Fibroblast of pulmonary artery (primary cell): ENCODE results near the gene PLCXD1.

ENCODE experiments used
- DNase-seq: peaks from one replicate; pipeline ENCODE4 v3.0.0-alpha.2; 2010; ENCODE audit warnings: low read depth
- H3K4me3 ChIP-seq: replicated peaks from 2 replicates; pipeline ENCODE4 v1.5.1; 2011; ENCODE audit warnings: low read depth, mild to moderate bottlenecking, control low read depth, low read length, moderate library complexity
- TF ChIP-seq, protein P1 (sequence below): IDR thresholded peaks from 2 replicates; pipeline ENCODE4 v1.5.1; 2011; ENCODE audit warnings: mild to moderate bottlenecking, control low read depth, low read length, inconsistent platforms; ENCODE audit errors: missing control alignments

PLCXD1 gene

GRCh38 chrX:314049-314448 lies 32.9 kb downstream of the PLCXD1 start:
- DNase-seq: no peak
- TF ChIP-seq, protein P1, sequence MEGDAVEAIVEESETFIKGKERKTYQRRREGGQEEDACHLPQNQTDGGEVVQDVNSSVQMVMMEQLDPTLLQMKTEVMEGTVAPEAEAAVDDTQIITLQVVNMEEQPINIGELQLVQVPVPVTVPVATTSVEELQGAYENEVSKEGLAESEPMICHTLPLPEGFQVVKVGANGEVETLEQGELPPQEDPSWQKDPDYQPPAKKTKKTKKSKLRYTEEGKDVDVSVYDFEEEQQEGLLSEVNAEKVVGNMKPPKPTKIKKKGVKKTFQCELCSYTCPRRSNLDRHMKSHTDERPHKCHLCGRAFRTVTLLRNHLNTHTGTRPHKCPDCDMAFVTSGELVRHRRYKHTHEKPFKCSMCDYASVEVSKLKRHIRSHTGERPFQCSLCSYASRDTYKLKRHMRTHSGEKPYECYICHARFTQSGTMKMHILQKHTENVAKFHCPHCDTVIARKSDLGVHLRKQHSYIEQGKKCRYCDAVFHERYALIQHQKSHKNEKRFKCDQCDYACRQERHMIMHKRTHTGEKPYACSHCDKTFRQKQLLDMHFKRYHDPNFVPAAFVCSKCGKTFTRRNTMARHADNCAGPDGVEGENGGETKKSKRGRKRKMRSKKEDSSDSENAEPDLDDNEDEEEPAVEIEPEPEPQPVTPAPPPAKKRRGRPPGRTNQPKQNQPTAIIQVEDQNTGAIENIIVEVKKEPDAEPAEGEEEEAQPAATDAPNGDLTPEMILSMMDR: no peak
- no peak overlapping the region for H3K4me3 ChIP-seq

DNA sequence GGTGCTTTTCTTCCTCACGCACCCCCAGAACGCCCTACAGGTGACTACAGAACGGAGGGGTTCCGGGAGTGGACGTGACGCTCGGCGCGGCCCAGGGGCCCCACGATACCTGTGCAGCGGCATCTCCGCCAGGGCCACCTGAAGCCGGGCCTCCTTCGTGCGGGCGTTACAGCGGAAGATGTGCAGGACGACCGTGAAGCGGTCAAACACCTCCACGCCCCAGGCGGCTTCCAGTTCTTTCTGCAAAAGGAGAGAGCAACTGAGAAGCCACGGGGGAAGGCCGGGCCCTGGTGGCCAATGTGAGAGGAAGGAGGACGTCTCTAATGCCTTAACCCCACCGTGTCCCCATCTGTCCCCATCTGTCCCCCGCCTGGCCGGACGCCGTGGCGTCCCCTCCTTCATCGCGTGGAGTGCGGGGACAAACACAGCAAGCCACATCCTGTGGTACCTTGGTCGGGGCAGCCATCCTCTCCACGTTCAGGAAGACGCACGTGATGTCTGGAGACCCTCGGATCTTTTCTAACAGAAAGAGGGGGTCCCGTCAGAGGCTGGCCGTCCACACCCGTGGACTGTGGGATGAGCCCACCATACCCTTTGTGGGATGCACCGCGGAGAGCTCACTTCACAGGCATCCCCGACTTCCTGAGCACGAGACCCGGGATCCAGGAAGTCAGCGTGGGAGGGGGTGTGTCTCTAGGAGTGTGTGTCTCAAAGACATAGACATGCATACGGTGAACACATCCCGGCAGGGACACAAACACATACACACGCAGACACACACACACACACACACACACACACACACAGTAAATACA lies 33.8 kb downstream of the PLCXD1 start:
- DNase-seq: peak; percentile 30
- TF ChIP-seq, protein P1: no peak
- H3K4me3 ChIP-seq: no peak overlapping the region

DNA sequence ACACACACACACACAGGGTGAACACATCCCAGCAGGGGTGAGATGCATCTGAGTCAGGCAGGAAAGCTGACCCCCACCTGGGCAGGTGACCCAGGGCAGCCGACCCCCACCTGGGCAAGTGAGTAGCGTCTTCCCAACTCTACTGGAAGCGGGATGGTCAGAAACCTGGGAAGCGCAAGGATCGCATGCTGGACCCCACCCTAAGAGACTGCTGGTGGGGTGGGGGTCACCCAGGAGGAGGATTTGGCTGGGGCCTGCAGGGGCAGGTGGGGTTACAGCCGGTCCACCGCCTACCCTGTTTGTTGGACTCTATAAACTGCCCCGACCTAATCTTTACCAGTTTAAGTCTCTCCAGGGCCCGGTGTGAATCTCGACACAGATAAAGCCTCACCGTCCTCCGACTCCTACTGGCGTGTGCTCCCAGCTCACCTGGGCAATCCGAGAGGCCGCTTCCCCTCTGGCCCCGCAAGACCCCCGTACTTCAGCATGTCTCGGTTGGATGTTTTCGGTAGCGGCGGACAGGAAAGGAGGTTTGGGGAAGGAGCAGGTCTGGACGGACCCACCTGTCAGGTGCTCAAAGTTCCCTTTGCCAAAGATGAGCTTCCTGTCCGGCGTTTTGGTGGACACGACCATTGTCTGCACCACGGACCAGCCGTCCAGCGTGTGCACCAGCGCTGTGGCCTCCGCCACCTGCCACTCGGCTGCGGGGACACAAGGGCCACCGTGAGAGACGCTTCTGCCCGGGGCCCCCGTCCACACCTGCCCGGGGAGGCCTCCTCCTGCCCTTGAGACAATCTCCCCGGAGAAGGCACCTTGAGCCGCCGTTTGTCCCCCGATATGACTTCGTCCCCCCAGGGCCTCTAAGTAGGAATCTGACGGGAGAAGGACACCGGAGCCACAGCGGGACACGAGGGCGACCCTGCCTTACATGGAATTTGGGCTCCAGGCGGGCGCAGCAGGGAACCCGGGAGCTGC lies 35.5 kb downstream of the PLCXD1 start:
- H3K4me3 ChIP-seq: no peak overlapping the region
- DNase-seq: no peak
- TF ChIP-seq, protein P1: no peak

DNA sequence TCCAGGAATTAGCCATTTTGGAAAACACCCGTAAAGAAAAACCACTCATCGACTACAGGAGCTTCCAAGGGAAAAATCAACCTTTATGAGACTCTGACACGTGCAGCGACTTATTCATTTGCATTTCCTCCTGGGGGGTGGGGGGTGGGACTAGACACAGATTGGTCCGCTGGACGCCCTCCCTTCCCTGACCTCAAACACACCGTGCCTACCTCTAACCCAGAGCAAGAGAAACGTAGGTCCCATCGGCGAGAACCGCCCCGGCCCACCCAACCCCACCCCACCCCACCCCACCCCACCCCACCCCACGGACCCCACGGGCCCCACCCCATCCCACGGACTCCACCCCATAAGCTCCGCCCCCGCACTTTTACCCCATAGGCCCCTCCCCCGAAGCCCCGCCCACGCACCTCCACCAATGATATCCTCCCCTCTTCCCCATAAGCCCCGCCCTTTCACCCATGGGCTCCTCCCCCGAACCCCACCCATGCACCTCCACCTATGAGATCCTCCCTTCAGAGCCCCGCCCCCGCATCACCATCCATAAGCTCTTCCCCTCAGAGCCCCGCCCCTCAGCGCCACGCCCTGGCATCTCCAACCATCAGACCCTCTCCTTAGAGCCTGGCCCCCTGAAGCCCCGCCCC lies 36.4 kb downstream of the PLCXD1 start:
- H3K4me3 ChIP-seq: peak overlapping the region; percentile 80
- DNase-seq: no peak
- TF ChIP-seq, protein P1: no peak

DNA sequence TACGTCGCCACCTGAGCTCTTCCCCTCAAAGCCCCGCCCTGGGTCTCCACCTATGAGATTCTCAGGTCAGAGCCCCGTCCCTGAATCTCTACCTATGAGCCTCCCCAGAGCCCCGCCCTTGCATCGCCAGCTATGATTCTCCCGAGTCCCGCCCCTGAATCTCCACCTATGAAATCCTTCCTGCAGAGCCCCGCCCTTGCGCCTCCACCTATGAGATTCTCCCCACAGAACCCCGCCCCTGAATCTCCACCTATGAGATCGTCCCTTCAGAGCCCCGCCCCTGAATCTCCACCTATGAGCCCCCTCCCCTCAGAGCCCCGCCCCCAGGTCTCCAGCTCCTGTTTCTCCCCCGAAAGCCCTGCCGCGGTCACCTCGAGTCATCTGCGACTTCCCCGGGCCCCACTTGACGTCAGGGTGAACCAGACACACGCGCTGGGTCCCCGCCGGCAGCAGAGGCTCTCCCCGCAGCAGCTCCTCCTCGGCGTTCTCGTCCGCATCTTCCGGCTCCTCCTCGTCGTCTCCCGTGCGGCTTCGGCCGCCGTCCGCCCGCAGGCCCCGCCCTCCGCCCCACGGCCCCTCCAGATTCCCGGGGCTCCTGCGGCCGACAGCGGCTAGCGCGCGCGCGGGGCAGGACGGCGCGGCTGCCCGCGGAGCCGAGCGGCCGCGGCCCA lies 37.0 kb downstream of the PLCXD1 start:
- peak; percentile 99 for DNase-seq
- TF ChIP-seq, protein P1: no peak
- peak overlapping the region; percentile 80 for H3K4me3 ChIP-seq

DNA sequence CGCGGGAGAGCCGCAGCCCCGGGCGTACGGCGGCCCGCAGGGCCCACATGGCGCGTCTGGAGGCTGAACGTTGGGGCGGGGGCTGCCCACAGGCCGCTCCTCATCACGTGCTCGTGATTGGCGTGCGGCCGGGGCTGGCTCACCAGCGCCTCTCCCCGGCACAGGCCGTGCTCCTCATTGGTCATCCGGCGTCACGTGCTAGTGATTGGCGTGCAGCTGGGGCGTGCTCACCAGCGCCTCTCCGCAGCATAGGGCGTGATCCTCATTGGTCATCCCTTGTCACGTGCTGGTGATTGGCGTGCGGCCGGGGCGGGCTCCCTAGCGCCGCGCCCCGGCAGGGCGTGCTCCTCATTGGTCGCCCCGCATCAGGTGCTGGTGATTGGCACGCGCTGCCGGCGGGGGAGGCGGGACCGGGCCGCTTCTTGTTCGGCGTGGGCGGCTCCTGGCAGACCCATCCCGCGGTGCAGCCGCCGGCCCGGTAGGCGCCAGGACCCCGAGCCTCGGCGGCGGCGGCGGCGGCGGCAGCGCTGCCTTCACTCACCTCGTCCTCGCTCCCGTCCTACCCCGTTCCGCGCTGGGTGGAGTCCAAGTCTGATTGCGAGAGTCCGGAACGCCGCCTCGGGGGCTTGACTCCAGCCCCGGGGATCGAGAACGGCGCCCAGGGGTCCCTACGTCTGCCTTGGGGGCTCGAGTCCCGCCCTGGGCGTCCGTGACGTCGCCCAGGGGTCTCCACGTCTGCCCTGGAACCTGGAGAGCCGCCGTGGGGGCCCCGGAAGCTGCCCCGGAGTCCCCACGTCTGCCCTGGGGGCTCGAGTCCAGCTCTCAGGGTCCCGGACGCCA lies 37.8 kb downstream of the PLCXD1 start, which contains the start of gene GTPBP6:
TSS of gene GTPBP6 (minus strand) at position 58 of the 840 bp plus-strand sequence. CDS start at position 49, 9 bp downstream.
- peak within 1 kb of the TSS; percentile 92 for H3K4me3 ChIP-seq
- TF ChIP-seq, protein P1: no peak
- peak; percentile 100 for DNase-seq
